Activated naive CD8-positive, alpha-beta T cell treated with anti-CD3 and anti-CD28 coated beads, Interleukin-2, amount 10 ng/mL, durations not matched to agents 7 days and 5 days (primary cell): ENCODE data around the gene TAF11L13. TPM values are rescaled to one million over a fixed set of nuclear protein-coding genes. Genes with fewer than 3 reads are reported as not detected.
"Not testable (repeated sequence)": the region's sequence is repeated elsewhere in the genome, so short reads cannot be mapped to it uniquely, and the experiment has no call there.

ENCODE experiments used
- ATAC-seq: fragments of 150-1000 bp; cut with Tn5 transposase; one replicate; pipeline ENCODE4 v1.10.0; 2021; ENCODE audit warnings: low read depth, moderate library complexity
- POLR2A ChIA-PET: fragments of 350-600 bp; sonication (Branson Sonifier 250); formaldehyde crosslinking; loops from one replicate; lab custom pipeline; 2021; ENCODE audit warnings: antibody characterized with exemption; lab: Charles Lee
- DNase-seq: peaks from one replicate; pipeline ENCODE4 v3.0.0; 2021
- H3K27ac Mint-ChIP-seq: one replicate; pipeline ENCODE4 v1.8.0; 2022; ENCODE audit warnings: mild to moderate bottlenecking, mixed read lengths
- H3K27me3 Mint-ChIP-seq: one replicate; pipeline ENCODE4 v1.8.0; 2022; ENCODE audit warnings: mild to moderate bottlenecking, moderate library complexity, mixed read lengths
- H3K36me3 Mint-ChIP-seq: one replicate; pipeline ENCODE4 v1.8.0; 2021; ENCODE audit warnings: mild to moderate bottlenecking, mixed read lengths
- H3K4me1 Mint-ChIP-seq: one replicate; pipeline ENCODE4 v1.8.0; 2021; ENCODE audit warnings: mixed read lengths
- H3K4me3 Mint-ChIP-seq: one replicate; pipeline ENCODE4 v1.8.0; 2022; ENCODE audit warnings: mild to moderate bottlenecking, moderate library complexity, mixed read lengths
- H3K9me3 Mint-ChIP-seq: one replicate; pipeline ENCODE4 v1.8.0; 2021; ENCODE audit warnings: mixed read lengths
- total RNA-seq, 2 experiments: library from RNA; stranded (reverse); gene quantifications; one replicate each; pipeline ENCODE4 v1.2.3, GENCODE V29; 2021

TAF11L13 gene
- total RNA-seq, 2 experiments from 2014 or later: not detected

DNA sequence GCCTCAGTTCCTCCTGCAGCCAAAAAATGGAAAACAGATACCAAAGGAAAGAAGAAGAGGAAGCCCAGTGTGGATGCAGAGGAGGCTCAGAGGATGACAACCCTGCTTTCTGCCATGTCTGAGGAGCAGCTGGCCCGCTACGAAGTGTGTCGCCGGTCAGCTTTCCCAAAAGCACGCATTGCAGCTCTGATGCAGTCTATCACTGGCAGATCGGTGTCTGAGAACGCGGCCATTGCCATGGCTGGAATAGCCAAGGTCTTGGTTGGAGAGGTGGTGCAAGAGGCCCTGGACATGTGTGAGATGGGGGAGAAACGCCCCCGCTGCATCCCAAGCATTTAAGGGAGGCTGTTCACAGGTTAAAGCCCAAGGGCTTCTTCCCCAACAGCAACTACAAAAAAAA is 17.3 kb downstream of the TAF11L13 start:
- DNase-seq, H3K4me1 Mint-ChIP-seq, H3K9me3 Mint-ChIP-seq, H3K27me3 Mint-ChIP-seq, H3K36me3 Mint-ChIP-seq, H3K27ac Mint-ChIP-seq, POLR2A ChIA-PET, H3K4me3 Mint-ChIP-seq, ATAC-seq: not testable (repeated sequence)

DNA sequence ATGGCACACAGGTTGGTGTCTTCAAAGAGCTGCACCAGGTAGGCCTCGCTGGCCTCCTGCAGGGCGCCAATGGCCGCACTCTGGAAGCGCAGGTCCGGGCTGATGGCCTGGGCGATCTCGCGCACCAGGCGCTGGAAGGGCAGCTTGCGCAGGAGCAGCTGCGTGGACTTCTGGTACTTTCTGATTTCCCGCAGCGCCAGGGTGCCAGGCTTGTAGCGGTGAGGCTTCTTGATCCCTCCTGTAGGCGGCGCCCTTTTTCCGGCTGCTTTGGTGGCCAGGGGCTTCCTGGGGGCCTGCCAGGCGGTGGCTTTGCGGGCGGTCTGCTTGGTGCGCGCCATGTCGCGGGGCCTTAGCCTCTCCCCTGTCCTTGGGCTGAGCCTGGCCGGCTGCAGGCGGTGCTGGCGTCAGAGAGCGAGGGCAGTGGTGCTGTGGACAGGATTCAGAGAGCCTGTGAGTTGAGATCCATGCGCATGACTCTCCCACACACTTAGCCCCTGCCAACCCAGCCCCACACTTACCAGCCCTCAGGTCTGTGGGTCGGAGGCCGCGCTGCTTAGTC is 23.4 kb downstream of the TAF11L13 start:
- POLR2A ChIA-PET, H3K27ac Mint-ChIP-seq, H3K36me3 Mint-ChIP-seq, ATAC-seq, H3K9me3 Mint-ChIP-seq, H3K27me3 Mint-ChIP-seq, H3K4me1 Mint-ChIP-seq, H3K4me3 Mint-ChIP-seq, DNase-seq: not testable (repeated sequence)

- Mint-ChIP-seq H3K4me1 (no peaks in the 10 kb centered on the region), H3K36me3 (no peaks in the 10 kb centered on the region), H3K4me3 (no peak overlapping the region), H3K27ac (no peak overlapping the region), H3K9me3 (peaks cover 11% of the 10 kb centered on the region), H3K27me3 (no peaks in the 10 kb centered on the region)
- POLR2A ChIA-PET: no interaction called here
- ATAC-seq (no peak), DNase-seq (no peak)
Measured at GRCh38 chr5:17655921-17656320, 24.0 kb downstream of the TAF11L13 start.

- Mint-ChIP-seq H3K27me3 (no peaks in the 10 kb centered on the region), H3K9me3 (peaks cover 9% of the 10 kb centered on the region), H3K36me3 (no peaks in the 10 kb centered on the region), H3K4me3 (no peak overlapping the region), H3K4me1 (no peaks in the 10 kb centered on the region), H3K27ac (no peak overlapping the region)
- DNase-seq (no peak), ATAC-seq (no peak)
- POLR2A ChIA-PET: no interaction called here
Measured at GRCh38 chr5:17663182-17663581, 31.3 kb downstream of the TAF11L13 start.

- POLR2A ChIA-PET: no interaction called here
- H3K36me3 Mint-ChIP-seq: no peaks in the 10 kb centered on the region
- no peaks in the 10 kb centered on the region for H3K27me3 Mint-ChIP-seq
- no peak overlapping the region for H3K27ac Mint-ChIP-seq
- no peaks in the 10 kb centered on the region for H3K4me1 Mint-ChIP-seq
- no peak overlapping the region for H3K4me3 Mint-ChIP-seq
- DNase-seq (no peak), ATAC-seq (no peak)
- peaks cover 5% of the 10 kb centered on the region for H3K9me3 Mint-ChIP-seq
Measured at GRCh38 chr5:17665836-17666235, 33.9 kb downstream of the TAF11L13 start.

DNA sequence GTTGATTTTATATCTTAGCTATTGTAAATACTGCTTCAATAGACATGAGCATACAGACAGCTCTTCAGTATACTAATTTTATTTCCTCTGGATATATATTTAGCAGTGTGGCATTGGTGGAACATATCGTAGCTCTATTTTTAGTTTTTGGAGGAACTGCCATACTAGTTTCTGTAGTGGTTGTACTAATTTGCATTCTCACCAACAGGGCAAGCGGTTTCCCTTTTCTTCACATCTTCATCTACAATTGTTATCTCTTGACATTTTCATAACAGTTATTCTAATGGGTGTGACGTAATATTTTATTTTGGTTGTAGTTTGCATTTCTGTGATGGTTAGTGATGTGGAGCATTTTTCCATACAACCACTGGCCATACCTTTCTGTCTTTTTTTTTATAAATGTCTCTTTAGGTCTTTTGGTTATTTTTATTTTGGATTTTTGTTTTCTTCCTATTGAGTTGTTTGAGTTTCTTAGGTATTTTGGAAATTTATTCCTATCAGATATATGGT is 34.9 kb downstream of the TAF11L13 start:
- Mint-ChIP-seq H3K27ac (no peak overlapping the region), H3K4me3 (no peak overlapping the region), H3K27me3 (no peaks in the 10 kb centered on the region), H3K36me3 (no peaks in the 10 kb centered on the region), H3K4me1 (no peaks in the 10 kb centered on the region), H3K9me3 (peaks cover 9% of the 10 kb centered on the region)
- POLR2A ChIA-PET: no interaction called here
- no peak for DNase-seq
- no peak for ATAC-seq

DNA sequence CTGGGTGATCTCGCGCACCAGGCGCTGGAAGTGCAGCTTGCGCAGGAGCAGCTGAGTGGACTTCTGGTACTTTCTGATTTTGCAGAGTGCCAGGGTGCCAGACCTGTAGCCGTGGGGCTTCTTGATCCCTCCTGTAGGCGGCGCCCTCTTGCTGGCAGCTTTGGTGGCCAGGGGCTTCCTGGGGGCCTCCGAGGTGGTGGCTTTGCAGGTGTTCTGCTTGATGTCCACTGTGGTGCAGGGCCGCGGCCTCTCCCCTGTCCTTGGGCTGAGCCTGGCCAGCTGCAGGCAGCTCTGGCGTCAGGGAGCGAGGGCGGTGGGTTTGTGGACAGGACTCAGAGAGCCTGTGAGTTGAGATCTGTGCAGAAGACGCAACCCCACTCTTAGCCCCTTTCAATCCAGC is 38.5 kb downstream of the TAF11L13 start:
- Mint-ChIP-seq H3K27me3 (no peaks in the 10 kb centered on the region), H3K27ac (no peak overlapping the region), H3K4me1 (no peaks in the 10 kb centered on the region), H3K36me3 (no peaks in the 10 kb centered on the region), H3K9me3 (peaks cover 9% of the 10 kb centered on the region), H3K4me3 (no peak overlapping the region)
- POLR2A ChIA-PET: no interaction called here
- DNase-seq: no peak
- ATAC-seq: no peak

DNA sequence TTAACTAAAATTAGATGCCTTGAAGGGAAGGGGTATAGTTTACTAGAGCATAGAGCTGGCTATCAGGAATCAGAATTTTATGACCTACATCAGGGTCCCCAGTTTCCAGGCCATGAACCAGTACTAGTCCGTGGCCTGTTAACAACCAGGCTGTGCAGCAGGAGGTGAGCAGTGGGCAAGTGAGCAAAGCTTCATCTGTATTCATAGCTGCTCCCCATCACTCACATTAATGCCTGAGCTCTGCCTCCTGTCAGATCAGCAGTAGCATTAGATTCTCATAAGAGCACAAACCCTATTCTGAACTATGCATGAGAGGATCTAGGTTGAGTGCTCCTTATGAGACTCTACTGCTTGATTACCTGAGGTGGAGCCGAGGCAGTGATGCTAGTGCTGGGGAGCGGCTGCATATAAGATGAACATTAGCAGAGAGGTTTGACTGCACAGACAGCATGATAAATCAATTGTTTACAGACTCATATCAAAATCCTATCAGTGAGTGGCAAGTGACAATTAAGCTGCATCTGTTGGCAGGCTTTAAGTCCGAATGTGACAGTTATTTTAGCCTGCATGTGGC is 47.0 kb downstream of the TAF11L13 start:
- Mint-ChIP-seq H3K9me3 (no peaks in the 10 kb centered on the region), H3K27me3 (no peaks in the 10 kb centered on the region), H3K27ac (no peak overlapping the region), H3K4me1 (no peaks in the 10 kb centered on the region), H3K36me3 (no peaks in the 10 kb centered on the region), H3K4me3 (no peak overlapping the region)
- DNase-seq (no peak), ATAC-seq (no peak)
- POLR2A ChIA-PET: no interaction called here

DNA sequence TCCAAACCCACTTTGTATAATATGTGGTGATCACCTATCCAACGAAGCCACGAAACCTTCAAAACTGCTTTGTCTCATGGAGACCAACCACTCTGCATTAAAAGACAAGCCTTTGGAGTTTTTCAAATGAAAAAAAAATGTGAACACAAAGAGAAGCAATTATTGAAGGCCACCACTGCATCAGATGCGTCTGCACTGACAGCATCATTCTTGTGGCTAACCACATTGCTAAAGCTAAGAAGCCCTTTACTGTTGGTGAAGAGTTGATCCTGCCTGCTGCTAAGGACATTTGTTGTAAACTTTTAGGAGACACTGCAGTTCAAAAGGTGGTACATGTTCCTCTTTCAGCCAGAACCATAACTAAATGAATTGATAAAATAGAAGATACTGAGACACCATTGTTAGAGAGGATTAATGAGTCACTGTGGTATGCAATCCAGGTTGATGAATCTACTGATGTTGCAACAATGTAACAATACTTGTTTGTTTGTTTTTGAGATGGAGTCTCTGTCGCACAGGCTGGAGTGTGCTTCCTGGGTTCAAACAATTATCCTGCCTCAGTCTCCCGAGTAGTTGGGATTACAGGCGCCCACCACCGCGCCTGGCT is 47.8 kb downstream of the TAF11L13 start:
- Mint-ChIP-seq H3K27me3 (no peaks in the 10 kb centered on the region), H3K36me3 (no peaks in the 10 kb centered on the region), H3K27ac (no peak overlapping the region), H3K9me3 (no peaks in the 10 kb centered on the region), H3K4me1 (no peaks in the 10 kb centered on the region), H3K4me3 (no peak overlapping the region)
- DNase-seq (no peak), ATAC-seq (no peak)
- POLR2A ChIA-PET: no interaction called here

GRCh38 chr5:17680737-17681136 is 48.8 kb downstream of the TAF11L13 start:
- Mint-ChIP-seq H3K36me3 (no peaks in the 10 kb centered on the region), H3K9me3 (no peaks in the 10 kb centered on the region), H3K4me1 (no peaks in the 10 kb centered on the region), H3K4me3 (no peak overlapping the region), H3K27me3 (no peaks in the 10 kb centered on the region), H3K27ac (no peak overlapping the region)
- no peak for DNase-seq
- no peak for ATAC-seq
- POLR2A ChIA-PET: no interaction called here

Other genes with a start within 250 kb of the TAF11L13 start
- not detected for gene TAF11L2, start 133.9 kb upstream of the TAF11L13 start, total RNA-seq
- not detected for gene TAF11L3, start 113.7 kb upstream of the TAF11L13 start, total RNA-seq
- not detected for gene TAF11L4, start 110.3 kb upstream of the TAF11L13 start, total RNA-seq
- gene TAF11L5, start 106.9 kb upstream of the TAF11L13 start, total RNA-seq: not detected
- not detected for gene TAF11L6, start 103.4 kb upstream of the TAF11L13 start, total RNA-seq
- not detected for gene TAF11L7, start 46.3 kb upstream of the TAF11L13 start, total RNA-seq
- gene TAF11L8, start 41.1 kb upstream of the TAF11L13 start, total RNA-seq: not detected
- gene TAF11L9, start 37.7 kb upstream of the TAF11L13 start, total RNA-seq: not detected
- gene TAF11L10, start 34.3 kb upstream of the TAF11L13 start, total RNA-seq: not detected
- gene TAF11L11, start 27.9 kb upstream of the TAF11L13 start, total RNA-seq: not detected
- not detected for gene TAF11L12, start 21.7 kb upstream of the TAF11L13 start, total RNA-seq
- not detected for gene TAF11L14, start 2.4 kb downstream of the TAF11L13 start, total RNA-seq